GM18519 (cell line): ENCODE data around the gene SNTG2.
"Not testable (repeated sequence)": the region's sequence is repeated elsewhere in the genome, so short reads cannot be mapped to it uniquely, and the experiment has no call there.

Source experiments
- ATAC-seq: cut with Tn5 transposase; IDR thresholded peaks from one replicate; pipeline ENCODE4 v1.9.1; 2021; ENCODE audit warnings: mild to moderate bottlenecking, moderate library complexity; ENCODE audit not compliant: unreplicated experiment, low FRiP score

The SNTG2 gene

GRCh38 chr2:1222056-1222455 lies 271.4 kb downstream of the SNTG2 start:
- no peak for ATAC-seq

- no peak for ATAC-seq
Measured at GRCh38 chr2:1223791-1224190, 273.1 kb downstream of the SNTG2 start.

GRCh38 chr2:1224901-1225300 lies 274.3 kb downstream of the SNTG2 start:
- ATAC-seq: no peak

- no peak for ATAC-seq
Measured at GRCh38 chr2:1226766-1227165, 276.1 kb downstream of the SNTG2 start.

GRCh38 chr2:1227274-1227900 lies 276.7 kb downstream of the SNTG2 start:
- ATAC-seq: no peak

GRCh38 chr2:1229596-1229995 lies 278.9 kb downstream of the SNTG2 start:
- ATAC-seq: not testable (repeated sequence)

- ATAC-seq: no peak
Measured at GRCh38 chr2:1230155-1230893, 279.7 kb downstream of the SNTG2 start.

- ATAC-seq: no peak
Measured at GRCh38 chr2:1231466-1232063, 280.9 kb downstream of the SNTG2 start.

- ATAC-seq: no peak
Measured at GRCh38 chr2:1233281-1233680, 282.6 kb downstream of the SNTG2 start.

GRCh38 chr2:1234731-1235308 lies 284.2 kb downstream of the SNTG2 start:
- no peak for ATAC-seq

GRCh38 chr2:1235806-1236205 lies 285.2 kb downstream of the SNTG2 start:
- no peak for ATAC-seq

GRCh38 chr2:1236606-1237005 lies 286.0 kb downstream of the SNTG2 start:
- ATAC-seq: no peak

GRCh38 chr2:1237783-1238182 lies 287.1 kb downstream of the SNTG2 start:
- no peak for ATAC-seq

- no peak for ATAC-seq
Measured at GRCh38 chr2:1238598-1239138, 288.0 kb downstream of the SNTG2 start.

- no peak for ATAC-seq
Measured at GRCh38 chr2:1245193-1245592, 294.5 kb downstream of the SNTG2 start.

GRCh38 chr2:1246239-1246638 lies 295.6 kb downstream of the SNTG2 start:
- no peak for ATAC-seq

GRCh38 chr2:1246991-1247390 lies 296.3 kb downstream of the SNTG2 start:
- ATAC-seq: no peak

- no peak for ATAC-seq
Measured at GRCh38 chr2:1248187-1248586, 297.5 kb downstream of the SNTG2 start.

- ATAC-seq: no peak
Measured at GRCh38 chr2:1249897-1250687, 299.4 kb downstream of the SNTG2 start.

GRCh38 chr2:1251520-1251919 lies 300.9 kb downstream of the SNTG2 start:
- no peak for ATAC-seq
